COLO668 (cell line): ENCODE results near the gene ABCA7.

Source experiments
- DNase-seq: peaks from one replicate; lab custom pipeline; 2025; ENCODE audit not compliant: unreplicated experiment; lab: John Stamatoyannopoulos, UW

The ABCA7 gene

DNA sequence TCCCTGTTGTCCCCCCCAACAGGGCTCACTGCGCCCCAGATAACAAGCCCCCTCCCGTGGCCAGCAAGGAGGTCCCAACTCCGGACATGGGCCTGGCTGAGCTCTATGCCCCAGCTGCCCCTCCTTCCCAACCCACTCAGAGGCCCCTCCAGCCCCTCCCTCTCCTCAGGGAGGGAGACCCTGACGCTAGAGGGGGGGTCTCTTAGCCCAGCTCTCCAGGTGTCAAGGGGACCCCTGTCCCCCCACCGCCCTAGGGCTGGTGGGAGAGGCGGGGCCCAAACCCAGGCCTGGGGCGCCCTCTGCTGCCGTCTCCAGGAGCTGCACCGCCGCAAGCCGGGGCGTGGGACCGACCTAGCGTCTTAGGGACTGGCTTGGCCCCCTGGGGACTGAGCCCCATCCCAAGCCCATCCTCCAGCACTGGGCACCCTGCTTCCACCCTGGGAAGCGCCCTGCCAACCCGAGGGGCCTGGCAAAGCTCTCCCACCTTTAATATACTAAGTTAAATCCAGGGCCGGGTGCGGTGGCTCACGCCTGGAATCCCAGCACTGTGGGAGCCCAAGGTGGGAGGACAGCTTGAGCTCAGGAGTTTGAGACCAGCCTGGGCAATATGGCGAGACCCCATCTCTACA is 38.3 kb upstream of the ABCA7 start:
- DNase-seq = peak; percentile 41

DNA sequence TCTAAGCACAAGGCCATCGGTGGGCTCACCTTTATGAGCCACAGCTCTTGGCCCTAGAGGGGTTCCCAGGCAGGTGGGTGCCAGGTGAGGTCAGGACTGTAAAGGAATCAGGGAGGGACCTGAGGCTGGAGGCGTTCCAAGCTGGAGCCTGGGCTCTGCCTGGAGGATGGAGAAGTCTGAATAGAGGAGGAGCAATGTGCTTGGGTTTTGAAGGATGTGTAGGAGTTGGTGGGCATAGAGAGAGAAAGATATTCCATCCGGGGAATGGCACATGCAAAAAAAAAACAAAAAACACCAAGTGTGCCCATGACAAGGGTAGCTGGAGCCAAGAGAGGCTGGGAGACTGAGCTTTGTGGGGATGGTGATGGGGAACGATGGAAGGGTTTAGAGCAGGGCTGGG is 37.3 kb upstream of the ABCA7 start:
- DNase-seq = no peak

DNA sequence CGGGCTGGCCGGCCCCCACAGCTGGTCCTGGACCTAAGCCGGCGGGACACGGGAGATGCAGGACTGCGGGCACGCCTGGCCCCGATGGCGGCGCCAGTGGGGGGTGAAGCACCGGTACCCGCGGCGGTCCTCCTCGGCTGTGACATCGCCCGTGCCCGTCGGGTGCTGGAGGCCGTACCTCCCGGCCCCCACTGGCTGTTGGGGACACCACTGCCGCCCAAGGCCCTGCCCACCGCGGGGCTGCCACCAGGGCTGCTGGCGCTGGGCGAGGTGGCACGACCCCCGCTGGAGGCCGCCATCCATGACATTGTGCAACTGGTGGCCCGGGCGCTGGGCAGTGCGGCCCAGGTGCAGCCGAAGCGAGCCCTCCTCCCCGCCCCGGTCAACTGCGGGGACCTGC is 36.6 kb upstream of the ABCA7 start:
- DNase-seq = no peak

DNA sequence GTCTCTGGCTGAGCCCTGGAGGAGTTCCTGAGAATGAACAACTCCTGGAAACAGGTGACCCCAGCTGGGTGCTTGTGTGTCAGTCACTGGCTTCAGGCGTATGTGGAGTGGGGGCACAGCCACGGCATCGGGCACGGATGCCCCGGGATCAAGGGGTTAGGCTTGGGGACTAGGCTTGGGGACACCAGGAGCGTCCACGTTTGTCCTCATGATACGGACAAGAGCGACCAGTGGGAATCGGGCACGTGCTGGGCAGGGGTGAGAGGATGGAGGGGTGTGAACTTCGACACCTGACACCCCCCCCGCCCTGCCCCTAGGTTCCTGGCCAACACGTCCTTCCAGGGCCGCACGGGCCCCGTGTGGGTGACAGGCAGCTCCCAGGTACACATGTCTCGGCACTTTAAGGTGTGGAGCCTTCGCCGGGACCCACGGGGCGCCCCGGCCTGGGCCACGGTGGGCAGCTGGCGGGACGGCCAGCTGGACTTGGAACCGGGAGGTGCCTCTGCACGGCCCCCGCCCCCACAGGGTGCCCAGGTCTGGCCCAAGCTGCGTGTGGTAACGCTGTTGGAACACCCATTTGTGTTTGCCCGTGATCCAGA is 35.6 kb upstream of the ABCA7 start:
- DNase-seq = no peak

DNA sequence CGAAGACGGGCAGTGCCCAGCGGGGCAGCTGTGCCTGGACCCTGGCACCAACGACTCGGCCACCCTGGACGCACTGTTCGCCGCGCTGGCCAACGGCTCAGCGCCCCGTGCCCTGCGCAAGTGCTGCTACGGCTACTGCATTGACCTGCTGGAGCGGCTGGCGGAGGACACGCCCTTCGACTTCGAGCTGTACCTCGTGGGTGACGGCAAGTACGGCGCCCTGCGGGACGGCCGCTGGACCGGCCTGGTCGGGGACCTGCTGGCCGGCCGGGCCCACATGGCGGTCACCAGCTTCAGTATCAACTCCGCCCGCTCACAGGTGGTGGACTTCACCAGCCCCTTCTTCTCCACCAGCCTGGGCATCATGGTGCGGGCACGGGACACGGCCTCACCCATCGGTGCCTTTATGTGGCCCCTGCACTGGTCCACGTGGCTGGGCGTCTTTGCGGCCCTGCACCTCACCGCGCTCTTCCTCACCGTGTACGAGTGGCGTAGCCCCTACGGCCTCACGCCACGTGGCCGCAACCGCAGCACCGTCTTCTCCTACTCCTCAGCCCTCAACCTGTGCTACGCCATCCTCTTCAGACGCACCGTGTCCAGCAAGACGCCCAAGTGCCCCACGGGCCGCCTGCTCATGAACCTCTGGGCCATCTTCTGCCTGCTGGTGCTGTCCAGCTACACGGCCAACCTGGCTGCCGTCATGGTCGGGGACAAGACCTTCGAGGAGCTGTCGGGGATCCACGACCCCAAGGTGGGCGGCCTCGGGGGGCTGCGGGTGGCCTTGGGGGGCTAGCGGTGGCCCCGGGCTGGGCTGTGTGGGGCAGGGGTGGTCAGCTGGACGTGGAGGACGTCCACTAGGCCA is 34.9 kb upstream of the ABCA7 start:
- DNase-seq = no peak

DNA sequence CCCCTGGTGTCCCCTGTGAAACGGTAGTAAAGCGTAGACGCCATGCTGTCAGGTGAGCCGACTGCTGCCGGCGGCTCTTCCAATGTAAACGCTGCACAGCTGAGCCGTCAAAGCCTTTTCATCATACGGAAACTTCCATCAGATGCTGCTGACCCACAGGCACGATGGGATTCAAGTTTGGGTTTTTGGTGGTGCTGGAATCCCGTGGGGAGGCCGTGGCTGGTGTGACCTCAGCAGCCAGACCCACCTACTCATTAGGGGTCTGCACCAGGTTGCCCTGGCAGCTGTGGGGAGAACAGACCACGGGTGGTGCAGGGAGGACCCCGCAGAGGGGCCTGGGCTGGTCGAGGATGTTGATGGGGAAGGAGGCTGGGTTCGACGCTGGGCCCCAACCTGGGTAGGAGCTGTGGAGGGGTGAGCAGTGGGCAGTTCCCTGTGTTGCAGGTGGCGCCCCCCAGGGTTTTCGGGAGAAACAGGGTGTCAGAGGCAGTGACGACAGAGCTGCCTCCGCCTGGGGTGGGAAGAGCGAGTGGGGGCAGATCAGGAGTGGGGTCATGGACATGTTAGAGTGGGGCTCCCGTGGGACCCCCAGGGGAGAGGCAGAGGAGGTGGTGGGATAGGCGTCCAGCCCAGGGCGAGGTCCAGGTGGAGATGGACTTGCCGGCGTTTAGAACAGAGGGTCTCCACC is 33.1 kb upstream of the ABCA7 start:
- DNase-seq = no peak

DNA sequence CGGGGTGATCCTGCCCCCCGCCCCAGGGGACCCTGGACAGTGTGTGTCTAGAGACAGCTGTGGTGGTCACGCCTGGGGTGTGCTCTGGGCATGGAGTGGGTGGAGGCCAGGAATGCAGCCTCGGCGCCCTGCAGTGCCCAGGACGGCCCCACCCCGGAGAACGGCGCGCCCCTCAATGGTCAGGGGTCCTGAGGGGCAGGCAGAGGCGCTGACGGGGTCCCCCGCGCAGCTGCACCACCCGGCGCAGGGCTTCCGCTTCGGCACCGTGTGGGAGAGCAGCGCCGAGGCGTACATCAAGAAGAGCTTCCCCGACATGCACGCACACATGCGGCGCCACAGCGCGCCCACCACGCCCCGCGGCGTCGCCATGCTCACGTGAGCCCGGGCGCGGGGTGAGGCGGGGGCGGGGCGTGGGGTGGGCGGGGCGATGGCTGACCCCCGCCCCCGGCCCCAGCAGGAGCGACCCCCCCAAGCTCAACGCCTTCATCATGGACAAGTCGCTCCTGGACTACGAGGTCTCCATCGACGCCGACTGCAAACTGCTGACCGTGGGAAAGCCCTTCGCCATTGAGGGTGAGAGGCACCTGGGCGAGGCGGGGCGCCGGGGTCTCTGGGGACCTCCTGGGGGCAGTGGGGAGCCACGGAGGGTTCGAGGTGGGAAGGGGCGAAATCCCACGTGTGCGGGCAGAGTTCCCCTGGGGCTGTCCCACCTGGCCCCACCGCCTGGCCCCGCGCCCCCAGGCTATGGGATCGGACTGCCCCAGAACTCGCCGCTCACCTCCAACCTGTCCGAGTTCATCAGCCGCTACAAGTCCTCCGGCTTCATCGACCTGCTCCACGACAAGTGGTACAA is 32.3 kb upstream of the ABCA7 start:
- DNase-seq = no peak

DNA sequence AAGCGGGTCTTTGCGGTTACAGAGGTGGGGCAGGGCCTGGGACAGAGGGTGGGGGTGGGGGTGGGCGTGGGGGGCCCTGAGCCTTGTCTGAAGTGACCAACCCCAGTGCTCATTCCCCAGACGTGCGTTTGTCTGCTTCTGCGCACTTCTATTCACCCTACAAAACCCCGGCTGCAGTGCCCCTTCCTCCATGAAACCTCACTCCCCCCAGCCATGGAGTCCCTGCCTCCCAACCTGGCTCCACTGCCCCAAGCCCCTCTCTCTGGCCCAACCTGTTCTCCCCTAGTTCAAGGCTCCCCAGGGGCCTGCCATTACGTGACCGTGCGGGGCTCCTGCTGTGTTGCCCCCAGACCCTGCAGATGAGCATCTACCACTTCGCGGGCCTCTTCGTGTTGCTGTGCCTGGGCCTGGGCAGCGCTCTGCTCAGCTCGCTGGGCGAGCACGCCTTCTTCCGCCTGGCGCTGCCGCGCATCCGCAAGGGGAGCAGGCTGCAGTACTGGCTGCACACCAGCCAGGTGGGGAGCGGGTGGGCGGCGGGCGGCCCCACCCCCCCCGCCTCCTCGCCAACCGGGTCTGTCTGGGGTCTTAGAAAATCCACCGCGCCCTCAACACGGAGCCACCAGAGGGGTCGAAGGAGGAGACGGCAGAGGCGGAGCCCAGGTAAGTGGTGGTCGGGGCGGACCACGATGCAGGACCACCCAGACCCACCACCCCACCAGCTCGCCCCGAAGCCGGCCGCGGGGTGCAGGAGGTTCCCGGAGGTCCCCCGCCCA is 31.5 kb upstream of the ABCA7 start:
- no peak for DNase-seq

DNA sequence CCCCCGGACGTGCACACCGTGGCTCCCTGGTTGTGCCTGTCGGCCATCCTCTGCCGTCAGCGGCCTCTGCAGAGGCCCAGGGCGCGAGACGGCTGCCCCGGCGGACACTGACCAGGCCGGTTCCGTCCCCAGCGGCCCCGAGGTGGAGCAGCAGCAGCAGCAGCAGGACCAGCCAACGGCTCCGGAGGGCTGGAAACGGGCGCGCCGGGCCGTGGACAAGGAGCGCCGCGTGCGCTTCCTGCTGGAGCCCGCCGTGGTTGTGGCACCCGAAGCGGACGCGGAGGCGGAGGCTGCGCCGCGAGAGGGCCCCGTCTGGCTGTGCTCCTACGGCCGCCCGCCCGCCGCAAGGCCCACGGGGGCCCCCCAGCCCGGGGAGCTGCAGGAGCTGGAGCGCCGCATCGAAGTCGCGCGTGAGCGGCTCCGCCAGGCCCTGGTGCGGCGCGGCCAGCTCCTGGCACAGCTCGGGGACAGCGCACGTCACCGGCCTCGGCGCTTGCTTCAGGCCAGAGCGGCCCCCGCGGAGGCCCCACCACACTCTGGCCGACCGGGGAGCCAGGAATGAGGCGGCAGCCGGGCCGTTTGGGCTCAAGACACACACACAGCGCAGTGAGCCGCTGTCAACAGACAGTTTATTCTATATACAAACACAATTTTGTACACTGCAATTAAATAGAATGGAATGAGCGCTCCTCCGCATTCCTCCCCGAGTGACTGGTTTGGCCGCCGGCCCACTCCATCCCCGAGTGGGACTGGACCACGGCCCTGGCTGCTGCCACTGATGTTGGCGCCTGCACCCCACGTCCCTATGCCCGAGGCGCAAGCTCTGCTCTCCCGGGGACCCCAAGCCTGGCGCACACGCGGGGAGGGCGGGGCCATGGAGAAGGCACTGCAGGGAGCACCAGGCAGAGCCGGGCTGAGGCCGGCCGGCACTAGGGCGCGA is 30.6 kb upstream of the ABCA7 start:
- no peak for DNase-seq

DNA sequence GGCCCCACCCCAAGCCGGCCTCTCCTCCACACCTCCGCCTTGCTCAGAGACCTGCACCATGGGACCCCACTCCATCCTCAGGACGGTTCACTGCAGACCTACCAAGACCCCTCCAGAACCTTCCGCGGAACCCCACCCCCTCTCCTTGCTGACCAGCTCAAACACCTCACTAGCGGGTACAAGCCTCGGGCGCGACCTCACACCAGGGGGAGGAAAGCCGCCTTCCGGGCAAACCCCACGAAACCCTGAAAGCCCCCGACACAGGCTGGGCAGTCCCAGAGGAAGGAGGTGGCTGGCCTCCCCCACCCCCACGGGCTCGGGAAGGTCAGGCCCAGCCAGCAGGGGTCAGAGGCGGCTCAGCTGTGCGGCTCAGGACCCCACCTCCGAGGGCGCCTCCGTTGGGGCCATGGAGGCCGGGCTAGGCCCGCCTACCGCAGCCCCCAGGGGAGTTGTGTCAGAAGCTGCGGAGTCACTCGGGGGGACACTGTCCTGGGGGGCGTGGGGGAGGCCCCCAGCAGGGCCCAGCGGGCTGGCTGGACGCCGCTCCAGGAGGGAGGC is 29.8 kb upstream of the ABCA7 start:
- DNase-seq = no peak

DNA sequence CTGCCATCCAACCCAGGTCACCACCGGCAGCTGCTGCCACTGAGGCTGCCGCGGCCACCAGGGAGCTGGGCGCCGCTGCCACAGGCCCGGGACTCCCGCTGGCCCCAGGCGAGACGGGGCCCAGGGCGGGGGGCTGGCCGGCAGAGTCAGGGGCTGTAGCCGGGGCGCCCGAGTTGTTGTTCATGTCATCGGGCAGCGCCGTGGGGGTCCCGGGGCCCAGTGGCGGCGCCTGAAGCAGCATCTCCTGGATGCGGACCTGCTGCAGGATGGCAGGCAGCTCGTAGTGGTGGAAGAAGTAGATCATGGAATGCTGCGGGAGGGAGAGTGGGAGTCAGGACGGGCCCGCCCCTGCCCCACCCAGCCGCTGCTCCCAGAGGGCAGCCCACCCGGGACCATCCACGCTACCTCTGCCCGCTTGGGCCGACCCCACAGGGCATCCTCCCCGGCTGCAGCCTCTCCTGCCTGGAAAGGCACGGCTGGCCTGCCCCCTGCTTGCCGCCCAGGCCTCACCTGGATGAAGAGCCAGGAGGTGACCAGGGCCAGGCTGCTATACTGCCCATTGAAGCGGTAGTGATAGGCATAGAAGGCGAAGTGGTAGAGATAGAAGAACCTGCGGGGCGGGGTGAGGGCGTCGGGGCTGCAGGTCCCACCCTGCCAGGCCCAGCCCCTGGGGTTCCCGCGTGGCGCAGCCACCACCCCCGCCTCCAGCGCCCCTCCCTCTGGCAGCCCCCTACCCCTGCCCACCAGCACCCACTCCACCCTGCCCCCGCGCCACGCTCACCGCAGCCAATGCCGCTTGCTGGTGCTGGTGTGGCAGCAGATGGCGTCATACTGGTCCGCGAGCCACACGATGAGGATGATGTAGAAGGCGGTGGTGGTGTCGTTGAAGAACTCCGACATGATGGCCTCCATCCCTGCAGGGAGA is 29.1 kb upstream of the ABCA7 start:
- DNase-seq = no peak

DNA sequence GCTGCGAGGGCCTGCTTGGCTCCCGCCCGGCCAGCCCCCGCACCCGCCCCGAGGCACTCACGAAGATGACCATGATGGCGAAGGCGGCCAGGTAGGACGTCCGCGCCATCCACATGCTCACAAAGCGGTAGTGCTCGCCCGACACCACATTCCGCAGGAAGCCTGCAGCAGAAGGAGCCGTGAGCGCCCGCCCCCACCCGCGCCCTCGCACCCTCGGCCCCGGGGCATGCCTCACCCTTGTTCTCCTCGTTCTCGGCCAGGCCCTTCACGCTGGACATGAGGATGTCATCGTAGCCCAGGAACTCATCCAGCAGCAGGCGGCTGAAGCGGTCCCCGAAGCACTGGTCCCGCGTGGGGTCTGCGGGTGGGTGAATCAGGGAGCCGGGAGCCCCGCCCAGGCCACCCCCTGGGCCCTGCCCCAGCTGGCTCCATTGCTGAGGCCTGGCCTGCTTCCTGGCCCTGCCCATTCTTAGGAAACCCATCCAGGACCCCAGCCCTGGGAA is 28.0 kb upstream of the ABCA7 start:
- DNase-seq = no peak

DNA sequence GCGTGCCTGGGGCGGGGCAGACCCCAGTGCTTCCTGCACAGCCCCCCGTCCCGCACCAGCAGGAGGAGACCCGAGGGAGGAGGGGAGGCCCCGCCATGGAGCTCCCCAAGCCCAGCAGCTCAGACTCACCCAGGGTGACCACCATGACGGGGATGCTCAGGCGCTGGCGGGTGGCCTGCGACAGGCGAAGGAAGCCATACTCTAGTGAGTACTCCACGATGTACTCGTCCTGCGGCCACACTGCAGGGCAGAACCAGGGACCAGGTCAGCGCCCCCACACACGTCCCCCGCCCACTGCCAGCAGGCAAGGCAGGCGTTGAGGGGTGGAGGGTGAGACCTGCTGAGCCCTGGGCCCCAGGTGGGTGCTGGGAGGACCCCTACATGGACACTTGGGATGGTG is 27.6 kb upstream of the ABCA7 start:
- DNase-seq = no peak

DNA sequence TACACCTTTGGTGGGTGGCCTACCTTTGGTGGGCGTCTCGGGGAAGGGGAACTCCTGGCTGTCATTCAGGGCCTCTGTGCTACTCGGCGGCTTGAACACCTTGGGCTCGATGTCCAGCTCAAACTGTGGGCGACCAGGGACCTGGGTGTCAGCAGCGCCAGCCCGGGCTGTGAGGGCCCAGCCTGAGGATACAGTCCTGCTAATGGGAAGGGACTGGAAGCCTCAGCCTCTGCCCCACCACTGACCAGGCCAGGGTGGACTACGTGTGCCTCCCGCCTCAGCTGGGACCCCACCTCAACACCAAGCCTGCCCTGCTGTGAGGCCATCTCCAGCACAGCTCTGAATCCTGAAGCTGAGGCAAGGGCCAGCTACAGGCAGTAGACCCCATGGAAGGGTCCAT is 26.7 kb upstream of the ABCA7 start:
- DNase-seq = no peak

DNA sequence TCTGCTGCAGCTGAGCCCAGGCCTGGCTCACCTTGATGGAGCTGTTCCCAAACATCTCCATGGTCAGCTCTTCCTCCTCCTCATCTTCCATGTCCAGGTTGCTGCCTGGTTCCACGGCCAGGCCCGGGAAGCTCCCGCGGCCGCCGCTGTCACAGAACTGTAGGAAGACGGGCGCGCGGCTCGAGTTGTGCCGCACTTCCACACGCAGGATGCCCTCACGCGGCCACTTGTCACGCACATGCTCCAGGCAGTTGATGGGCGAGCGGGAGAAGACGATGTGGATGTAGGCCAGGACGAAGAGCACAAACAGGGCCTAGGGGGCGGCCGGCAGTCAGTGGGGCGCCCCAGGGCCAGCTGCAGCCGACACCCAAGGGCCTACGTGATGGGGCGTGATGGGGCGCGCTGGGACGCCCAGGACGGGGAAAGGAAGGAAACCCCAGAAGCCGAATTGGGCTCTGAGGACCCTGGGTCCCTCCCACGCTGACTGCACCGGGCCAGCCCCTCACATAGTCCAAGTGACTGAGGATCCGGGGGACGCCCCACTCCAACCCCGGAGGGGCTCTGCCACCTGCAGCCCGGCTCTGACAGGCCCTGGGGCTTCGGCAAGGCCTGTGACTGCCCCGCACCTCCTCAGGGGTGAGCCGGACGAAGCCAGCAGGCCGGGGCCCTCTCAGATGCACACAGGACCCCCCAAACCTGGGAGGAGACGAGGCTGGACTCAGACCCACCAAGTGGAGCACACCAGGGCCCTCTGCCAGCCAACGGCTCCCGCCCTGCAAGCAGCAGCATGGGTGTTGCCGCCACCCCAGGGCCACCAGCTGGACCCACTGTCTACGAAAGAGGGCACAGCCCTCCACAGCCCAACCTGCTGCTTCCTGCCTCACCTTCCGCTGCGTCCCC is 25.5 kb upstream of the ABCA7 start:
- no peak for DNase-seq

DNA sequence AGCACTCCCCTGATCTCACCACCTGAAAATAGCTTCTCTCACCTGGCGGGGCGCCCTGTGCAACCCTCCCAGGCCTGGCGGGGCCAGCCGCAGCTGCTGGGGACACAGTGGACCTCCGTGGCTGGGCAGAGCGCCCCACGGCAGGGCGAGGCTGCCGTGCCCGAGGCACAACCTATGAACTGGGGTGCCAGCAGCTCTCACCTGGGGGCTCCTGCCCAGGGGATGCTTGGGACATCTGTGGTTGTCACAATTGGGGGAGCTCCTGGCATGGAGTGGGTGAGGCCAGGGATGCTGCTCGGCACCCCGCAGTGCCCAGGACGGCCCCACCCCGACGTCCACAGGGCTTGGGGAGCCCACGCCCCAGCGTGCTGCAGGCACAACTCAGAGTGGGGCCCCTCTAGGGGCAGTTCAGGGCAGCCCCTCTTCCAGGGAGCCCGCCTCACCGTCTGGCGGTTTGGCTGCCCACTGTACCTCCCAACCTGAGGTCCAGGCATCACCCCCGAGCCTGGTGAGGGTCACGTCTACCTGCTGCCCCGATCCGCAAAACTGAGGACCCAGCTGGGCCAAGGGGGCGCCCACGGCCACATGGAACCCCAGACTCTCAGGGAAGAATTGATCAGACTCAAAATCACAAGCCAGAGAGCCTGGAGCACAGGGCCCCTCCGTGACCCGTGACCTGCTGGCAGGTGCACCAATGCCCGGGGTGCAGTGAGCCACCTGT is 24.7 kb upstream of the ABCA7 start:
- DNase-seq = no peak
